ENCODE data around the gene LSR. TPM values are rescaled to one million over a fixed set of nuclear protein-coding genes. Genes with fewer than 3 reads are reported as not detected.

The LSR gene
- total RNA-seq = 1 to 10 TPM; 7.6 to 9.3 TPM

- Histone ChIP-seq H3K27ac (peak within 1 kb of the TSS; percentile 15 to 43), H3K4me3 (peak within 1 kb of the TSS; percentile 73), H3K4me1 (ENCODE audit: control insufficient read depth in 1 of 2, low read depth in 2 of 2) (peaks cover 0 to 6% of the 10 kb centered on the region in 2 donors), H3K9me3 (no peaks in the 10 kb centered on the region), H3K27me3 (replicated peaks; ENCODE audit: insufficient read depth) (no peaks in the 10 kb centered on the region), H3K36me3 (no peaks in the 10 kb centered on the region)
- ATAC-seq (ENCODE audit: insufficient number of reproducible peaks, low FRiP score, low read depth) = no peak
- no peak for DNase-seq (ENCODE audit: low spot score)
- no peak for TF ChIP-seq CTCF (IDR thresholded peaks at IDR 0.05)
Measured at GRCh38 chr19:35248310-35249145, at the start of gene LSR. LSR (plus strand) TSS chr19:35249002; CDS start chr19:35249023, 21 bp downstream.

- Histone ChIP-seq H3K4me1 (ENCODE audit: control insufficient read depth in 1 of 2, low read depth in 2 of 2) (no peaks in the 10 kb centered on the region), H3K4me3 (no peak overlapping the region), H3K27ac (no peak overlapping the region), H3K27me3 (replicated peaks; ENCODE audit: insufficient read depth) (no peaks in the 10 kb centered on the region), H3K36me3 (no peaks in the 10 kb centered on the region), H3K9me3 (no peaks in the 10 kb centered on the region)
- no peak for TF ChIP-seq CTCF (IDR thresholded peaks at IDR 0.05)
- no peak for ATAC-seq (ENCODE audit: insufficient number of reproducible peaks, low FRiP score, low read depth)
- DNase-seq (ENCODE audit: low spot score) = no peak
Measured at GRCh38 chr19:35199481-35199880, 49.3 kb upstream of the LSR start.

- H3K27me3 ChIP-seq (replicated peaks; ENCODE audit: insufficient read depth) = no peaks in the 10 kb centered on the region
- ATAC-seq (ENCODE audit: insufficient number of reproducible peaks, low FRiP score, low read depth) (no peak), DNase-seq (ENCODE audit: low spot score) (no peak)
- H3K4me3 ChIP-seq = no peak overlapping the region
- H3K9me3 ChIP-seq = no peaks in the 10 kb centered on the region
- no peak for TF ChIP-seq CTCF (IDR thresholded peaks at IDR 0.05)
- no peaks in the 10 kb centered on the region for H3K4me1 ChIP-seq (ENCODE audit: control insufficient read depth in 1 of 2, low read depth in 2 of 2)
- H3K36me3 ChIP-seq = no peaks in the 10 kb centered on the region
- H3K27ac ChIP-seq = no peak overlapping the region
Measured at GRCh38 chr19:35202722-35203688, 45.8 kb upstream of the LSR start.

- no peaks in the 10 kb centered on the region for H3K4me1 ChIP-seq (ENCODE audit: control insufficient read depth in 1 of 2, low read depth in 2 of 2)
- DNase-seq (ENCODE audit: low spot score) (no peak), ATAC-seq (ENCODE audit: insufficient number of reproducible peaks, low FRiP score, low read depth) (no peak)
- H3K4me3 ChIP-seq = no peak overlapping the region
- TF ChIP-seq CTCF (IDR thresholded peaks at IDR 0.05) = no peak
- no peaks in the 10 kb centered on the region for H3K36me3 ChIP-seq
- no peaks in the 10 kb centered on the region for H3K27me3 ChIP-seq (replicated peaks; ENCODE audit: insufficient read depth)
- H3K27ac ChIP-seq = no peak overlapping the region
- H3K9me3 ChIP-seq = no peaks in the 10 kb centered on the region
Measured at GRCh38 chr19:35204799-35205732, 43.7 kb upstream of the LSR start.
